ENCODE measurements around the gene NOL4L.

- TF ChIP-seq, protein P1, sequence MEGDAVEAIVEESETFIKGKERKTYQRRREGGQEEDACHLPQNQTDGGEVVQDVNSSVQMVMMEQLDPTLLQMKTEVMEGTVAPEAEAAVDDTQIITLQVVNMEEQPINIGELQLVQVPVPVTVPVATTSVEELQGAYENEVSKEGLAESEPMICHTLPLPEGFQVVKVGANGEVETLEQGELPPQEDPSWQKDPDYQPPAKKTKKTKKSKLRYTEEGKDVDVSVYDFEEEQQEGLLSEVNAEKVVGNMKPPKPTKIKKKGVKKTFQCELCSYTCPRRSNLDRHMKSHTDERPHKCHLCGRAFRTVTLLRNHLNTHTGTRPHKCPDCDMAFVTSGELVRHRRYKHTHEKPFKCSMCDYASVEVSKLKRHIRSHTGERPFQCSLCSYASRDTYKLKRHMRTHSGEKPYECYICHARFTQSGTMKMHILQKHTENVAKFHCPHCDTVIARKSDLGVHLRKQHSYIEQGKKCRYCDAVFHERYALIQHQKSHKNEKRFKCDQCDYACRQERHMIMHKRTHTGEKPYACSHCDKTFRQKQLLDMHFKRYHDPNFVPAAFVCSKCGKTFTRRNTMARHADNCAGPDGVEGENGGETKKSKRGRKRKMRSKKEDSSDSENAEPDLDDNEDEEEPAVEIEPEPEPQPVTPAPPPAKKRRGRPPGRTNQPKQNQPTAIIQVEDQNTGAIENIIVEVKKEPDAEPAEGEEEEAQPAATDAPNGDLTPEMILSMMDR (IDR thresholded peaks at IDR 0.05 in 8 of 11, conservative IDR thresholded peaks at IDR 0.05 in 3 of 11) = no peak
- TF ChIP-seq POLR2A (IDR thresholded peaks at IDR 0.05) = no peak
Observed at GRCh38 chr20:32440758-32441078, 144.4 kb downstream of the NOL4L start.
